HG02884 (cell line): ENCODE results near the gene SLC1A7.

Experiments used
- ATAC-seq: cut with Tn5 transposase; IDR thresholded peaks from one replicate; pipeline ENCODE4 v1.9.1; 2021; ENCODE audit warnings: mild to moderate bottlenecking, moderate library complexity; ENCODE audit not compliant: unreplicated experiment

The SLC1A7 gene

DNA sequence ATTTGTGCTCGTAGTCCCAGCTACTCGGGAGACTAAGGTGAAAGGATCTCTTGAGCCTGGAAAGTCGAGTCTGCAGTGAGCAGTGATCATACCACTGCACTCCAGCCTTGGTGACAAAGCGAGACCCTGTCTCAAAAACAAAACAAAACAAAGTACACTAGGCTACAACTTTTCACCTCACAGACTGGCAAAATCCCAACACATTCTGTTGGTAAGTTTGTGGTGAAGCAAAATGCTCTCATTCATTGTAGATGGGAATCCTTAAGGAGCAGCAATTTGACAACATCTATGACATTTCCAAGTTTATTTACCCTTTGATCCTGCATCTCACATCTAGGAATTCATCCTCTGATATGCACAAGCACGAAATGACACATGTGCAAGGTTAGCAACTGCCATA lies 20.2 kb upstream of the SLC1A7 start:
- no peak for ATAC-seq

DNA sequence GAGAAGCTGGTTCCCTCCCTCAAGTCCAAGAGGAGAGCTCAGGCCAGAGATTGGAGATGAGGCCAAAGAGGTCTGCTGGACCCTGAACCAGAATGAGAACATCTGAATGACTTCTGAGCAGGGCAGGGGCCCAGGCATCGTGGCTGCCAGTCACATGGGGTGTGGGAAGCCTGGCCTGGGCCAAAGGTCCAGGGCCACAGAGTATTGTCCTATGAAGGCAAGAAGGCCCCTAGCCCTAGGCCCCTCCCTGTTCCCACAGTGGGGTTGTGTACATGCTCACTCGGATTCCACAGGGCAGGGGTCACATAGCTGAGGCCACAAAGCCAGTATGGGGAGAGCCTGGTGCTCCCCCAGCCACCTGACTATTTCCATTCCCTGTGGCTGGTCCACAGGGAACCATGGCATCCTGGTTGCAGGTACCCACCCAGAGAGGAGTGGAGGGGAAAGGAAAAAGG lies 18.5 kb upstream of the SLC1A7 start:
- no peak for ATAC-seq

DNA sequence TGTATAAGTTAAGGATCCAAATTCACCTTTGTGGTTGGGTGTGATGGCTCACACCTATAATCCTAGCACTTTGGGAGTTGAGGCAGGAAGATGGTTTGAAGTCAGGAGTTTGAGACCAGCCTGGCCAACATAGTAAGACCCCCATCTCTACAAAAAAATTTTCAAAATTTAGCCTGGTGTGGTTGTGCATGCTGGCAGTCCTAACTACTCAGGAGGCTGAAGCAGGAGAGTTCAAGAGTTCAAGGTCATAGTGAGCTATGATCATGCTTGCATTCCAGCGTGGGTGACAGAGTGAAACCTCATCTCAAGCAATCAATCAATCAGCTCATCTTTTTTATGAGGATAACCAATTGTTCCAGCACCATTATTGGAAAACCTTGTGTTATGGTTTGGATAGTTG lies 16.5 kb upstream of the SLC1A7 start:
- ATAC-seq, result no peak

DNA sequence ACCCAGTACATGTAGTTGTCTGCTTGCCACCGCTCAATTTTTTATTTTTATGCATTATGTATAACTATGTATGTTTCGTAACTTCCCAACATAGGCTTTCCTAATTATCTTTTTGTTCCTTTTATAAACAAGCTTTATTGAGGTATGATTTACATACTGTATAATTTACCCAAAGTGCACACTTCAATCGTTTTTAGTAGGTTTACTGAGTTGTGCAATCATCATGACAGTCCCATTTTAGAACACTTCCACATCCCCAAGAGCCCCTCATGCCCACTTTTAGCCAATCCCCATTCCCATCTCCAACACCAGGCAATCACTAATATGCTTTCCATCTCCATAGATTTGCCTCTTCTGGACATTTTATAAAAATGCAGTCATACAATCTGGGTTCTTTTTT lies 14.3 kb upstream of the SLC1A7 start:
- ATAC-seq, result no peak

DNA sequence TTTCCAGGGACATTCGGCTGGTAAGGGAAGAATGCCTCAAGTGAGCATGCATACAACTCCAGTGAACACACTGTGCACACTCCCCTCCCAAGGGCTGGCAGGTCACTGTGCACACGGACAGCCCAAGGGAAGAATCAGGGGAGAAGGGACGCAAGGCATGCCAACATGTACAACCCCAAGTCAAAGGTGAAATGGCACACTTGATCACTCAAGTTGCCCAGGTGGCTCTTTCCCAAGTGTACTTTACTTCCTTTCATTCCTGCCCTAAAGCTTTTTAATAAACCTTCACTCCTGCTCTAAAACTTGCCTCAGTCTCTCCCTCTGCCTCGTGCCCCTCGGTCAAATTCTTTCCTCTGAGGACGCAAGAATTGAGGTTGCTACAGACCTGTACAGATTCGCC lies 13.5 kb upstream of the SLC1A7 start:
- no peak for ATAC-seq

DNA sequence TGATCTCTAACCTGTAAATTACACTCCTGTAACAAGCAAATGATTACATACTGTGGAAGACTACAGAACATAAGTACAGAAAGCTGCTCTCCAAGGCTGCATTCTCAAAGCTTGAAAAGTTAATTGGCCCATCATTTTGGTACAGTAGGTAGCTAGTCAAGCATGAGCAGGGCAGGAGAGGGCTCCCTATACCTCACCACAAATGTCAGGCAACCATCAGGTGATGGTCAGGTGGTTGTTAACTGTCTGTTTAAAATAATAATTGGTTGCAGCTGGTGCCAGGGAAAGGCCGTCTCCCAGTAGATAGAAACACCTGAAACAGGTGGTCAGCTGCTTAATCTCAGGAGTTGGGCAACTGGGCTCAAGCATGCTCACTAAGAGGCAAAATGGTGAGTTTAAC lies 13.1 kb upstream of the SLC1A7 start:
- ATAC-seq, result no peak

DNA sequence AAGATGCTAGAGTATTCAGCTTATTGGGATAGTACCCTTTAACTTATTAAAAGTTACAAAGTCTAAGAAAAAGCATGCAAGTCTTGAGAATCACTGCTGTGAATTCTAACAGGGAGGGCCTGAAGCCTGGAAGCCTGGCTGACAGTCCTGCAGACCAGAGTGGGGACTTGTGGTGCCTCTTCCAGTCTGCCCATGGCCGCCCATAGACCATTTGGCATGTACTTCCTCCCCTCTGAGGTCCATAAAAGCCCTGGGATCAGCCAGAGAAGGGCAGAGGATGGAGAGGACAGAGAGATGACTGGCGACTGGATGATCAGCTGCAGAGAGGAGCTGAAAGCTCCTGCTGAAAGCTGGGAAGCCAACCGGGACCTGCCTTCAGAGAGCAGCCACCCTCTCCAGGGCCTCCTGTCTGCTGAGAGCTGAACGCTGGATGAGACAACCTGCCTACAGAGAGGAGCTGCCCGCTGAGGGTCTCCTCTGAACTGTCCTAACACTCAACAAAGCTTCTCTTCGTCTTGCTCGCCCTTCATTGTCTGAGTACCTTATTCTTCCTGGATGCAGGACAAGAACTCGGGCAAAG lies 12.5 kb upstream of the SLC1A7 start:
- no peak for ATAC-seq

DNA sequence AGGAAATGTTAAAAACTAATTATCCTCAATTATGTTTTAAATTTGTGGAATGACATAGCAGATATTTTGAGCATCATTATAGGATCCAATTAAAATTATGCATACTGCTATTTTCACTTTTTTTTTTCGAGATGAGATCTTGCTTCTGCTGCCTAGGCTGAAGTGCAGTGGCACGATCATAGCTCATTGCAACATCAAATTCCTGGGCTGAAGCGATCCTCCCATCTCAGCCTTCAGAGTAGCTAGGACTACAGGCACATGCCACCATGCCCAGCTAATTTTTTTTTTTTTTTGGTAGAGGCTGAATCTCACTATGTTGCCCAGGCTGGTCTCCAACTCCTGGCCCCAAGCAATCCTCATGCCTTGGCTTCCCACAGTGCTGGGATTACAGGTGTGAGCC lies 11.3 kb upstream of the SLC1A7 start:
- ATAC-seq, result no peak

DNA sequence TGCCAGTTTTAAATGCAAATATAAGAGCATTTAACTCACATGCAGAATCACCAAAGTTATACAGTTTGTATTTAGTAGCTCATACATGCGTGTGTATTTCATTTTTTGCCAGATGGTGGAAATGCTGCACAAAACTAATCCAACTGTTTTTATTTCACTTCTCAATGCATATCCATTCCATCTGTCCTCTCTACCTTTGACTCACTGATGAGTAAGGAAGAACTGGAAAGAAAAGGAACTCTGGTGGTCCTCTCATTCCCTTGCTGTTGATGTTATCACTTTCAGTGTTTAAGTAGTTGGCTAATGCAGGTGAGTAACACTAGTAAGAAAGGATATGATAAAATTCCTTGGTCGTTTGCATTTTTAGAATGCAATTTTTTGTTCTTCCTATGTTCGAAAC lies 5.7 kb upstream of the SLC1A7 start:
- no peak for ATAC-seq

DNA sequence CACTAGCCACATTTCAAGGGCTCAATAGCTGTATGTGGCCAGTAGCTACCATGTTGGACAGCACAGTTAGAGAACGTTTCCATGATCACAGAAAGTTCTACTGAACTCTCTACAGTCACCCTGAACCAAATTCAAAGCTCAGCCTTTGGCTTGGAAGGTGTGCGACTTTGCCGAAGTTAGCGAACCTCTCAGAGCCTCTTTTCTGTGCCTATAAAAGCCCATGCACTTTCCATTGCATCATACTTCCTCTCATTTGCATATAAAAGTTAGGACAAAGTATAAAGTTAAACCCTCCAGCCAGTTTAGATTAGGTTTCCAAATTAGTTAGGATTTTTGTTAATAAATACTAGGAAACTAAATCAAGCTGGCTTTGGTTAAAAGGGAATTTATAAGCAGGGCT lies 4.7 kb upstream of the SLC1A7 start:
- ATAC-seq, result no peak

DNA sequence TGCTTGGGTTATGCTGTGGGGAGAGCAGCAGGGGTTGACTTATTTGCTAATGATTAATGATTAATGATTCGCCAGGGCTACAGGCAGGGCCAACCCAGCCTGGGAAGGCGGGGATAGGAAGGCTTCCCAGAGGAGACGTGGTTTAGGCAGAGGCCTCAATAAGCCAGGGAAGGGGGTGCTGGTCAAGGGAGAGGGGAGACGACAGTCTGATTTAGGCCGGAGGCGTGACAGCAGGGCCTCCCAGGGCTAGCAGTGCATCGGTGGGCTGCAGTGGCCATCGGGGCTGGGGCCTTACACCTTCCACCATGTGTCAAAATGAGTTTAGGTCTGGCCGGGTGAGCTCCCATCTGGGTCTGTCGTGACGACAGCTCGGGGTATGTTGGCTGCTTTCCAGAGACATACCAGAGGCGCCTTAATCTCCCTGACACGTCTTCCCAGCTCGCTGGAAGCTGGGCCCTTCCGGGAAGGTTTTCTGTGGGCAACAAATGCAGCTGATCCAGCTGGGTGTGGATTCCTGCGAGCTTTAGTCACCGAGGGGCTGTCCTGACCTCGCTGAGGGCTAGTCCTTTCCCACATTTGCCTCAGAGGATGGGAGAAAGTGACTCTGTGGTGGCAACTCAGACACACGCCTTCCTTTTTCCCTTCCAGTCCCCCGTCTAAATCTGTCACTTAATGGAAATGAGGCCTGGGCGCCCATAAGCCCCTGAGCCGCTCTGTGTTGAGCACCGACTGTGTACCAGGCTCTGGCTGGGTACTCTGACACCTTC lies 3.7 kb upstream of the SLC1A7 start:
- ATAC-seq, result no peak

DNA sequence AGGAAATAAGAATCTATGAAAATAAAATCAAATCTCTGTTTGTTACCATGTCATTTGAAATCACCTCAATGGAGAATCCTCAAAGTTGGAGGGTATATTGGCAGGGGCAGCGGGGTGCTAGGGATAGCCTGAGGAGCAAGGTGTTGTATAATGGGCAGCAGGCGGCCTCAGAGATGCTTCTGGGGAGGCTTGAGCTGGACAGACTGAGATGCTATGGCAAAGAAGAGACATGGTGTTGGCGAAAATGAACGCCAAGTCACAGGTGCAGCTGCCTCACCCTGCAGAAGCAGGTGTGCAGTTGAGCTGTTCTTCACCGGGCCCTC lies 3.1 kb upstream of the SLC1A7 start:
- ATAC-seq, result no peak

DNA sequence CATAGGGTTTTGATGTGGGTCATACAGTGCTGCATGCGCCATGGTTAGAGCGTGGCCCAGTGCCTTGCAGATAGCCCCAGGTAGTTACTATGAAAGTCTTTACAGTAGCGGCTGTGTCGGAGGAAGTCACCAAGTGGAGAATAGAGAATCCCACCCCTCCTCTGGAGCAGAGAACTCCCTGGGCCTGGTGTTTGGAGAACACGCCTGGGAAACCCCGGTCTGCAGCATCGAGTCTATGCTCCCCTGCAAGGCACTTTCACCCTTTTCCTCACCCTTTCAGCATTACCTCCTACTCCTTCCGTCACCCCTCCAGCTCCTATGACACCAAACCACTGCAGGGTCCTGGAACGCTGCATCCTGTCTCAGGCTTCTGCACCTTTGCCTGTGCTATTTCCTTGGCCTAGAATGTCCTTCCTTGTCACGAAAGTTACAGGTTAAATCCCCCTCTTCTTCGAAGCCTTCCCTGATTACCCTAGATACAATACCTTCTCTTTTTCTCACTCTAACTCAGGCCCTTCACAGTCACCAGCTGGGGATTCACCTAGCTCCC lies 2.7 kb upstream of the SLC1A7 start:
- ATAC-seq, result no peak

DNA sequence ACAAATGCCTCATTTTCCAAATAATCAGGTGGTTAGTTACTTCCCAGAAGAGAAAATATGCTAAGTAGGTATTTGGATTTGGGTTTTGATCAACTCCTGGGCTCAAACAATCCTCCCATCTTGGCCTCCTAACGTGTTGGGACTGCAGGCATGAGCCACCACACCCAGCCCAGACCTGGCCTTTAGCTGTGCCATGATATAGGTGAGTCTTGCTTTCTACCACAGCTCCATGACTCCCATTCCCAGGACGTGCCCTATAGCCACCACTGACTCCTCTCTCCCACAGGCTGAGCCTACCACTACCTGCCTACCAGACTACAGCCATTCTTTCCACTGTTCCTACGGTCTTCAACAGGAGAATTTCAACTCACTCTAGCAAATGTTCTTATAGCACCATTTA lies 1.8 kb upstream of the SLC1A7 start:
- no peak for ATAC-seq

DNA sequence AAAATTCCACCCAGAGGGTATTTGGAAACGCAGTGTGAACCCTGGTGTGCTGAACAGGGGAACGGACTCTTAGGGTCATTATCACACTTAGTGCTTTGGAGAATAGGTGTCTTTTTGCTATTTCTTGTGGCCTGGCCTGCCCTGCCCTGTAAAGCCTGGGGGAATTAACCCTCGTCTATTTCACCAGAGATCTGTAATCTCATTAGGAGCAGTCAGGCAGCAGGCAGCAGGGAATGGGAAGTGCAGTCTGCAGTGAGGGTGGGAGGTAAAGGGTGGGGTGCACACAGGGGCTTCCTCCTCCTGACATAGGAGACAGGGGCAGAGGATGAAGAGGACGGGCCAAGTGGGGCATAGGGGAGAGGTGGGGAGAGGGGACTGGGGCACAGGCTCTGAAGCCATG lies 1.1 kb upstream of the SLC1A7 start:
- ATAC-seq, result no peak

DNA sequence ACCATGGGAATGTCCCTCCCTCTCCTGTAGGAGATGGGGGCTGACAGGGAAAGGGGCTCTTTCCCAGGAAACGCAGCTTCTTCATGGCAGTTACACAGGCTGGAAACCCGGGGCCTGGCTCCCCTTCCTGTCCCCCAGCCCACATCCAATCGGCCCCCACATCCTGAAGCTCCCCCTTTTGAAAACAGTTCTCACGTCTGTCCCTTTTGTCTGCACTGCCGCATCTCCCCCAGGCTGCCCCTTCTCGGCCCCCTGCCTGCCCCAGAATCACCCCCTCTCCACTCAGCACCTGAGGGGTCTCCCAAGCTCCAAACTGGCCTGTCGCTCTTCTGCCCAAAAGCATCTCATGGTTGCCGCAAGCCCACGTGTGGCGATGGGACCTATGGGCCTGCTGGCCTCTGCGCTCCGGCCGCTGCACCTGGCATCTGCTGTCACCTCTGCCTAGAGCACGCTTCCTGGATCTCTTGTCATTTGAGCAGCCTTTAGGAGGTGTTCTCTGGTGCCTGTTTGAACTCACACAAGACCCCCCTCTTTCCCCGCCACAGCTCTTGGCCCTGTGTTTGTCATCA lies 867 bp downstream of the SLC1A7 start:
- no peak for ATAC-seq

DNA sequence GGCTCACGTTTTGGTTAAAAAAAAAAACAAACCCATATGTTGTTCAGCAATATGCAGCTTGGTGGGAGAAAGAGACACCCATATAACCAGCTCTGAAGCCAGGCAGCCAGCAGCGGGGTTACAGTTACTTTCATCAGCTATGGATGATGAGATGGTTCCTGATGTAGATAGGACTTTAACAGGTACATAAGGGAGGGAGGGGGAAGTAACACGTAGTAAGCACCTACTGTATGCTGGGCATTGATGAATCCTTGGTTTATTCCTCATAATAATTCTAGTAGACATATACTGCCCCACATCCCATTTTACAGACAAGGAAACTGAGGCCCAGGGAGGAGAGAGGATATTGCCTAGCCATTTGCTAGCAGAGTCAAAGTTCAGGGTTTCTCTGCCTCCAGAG lies 2.0 kb downstream of the SLC1A7 start:
- ATAC-seq, result no peak

DNA sequence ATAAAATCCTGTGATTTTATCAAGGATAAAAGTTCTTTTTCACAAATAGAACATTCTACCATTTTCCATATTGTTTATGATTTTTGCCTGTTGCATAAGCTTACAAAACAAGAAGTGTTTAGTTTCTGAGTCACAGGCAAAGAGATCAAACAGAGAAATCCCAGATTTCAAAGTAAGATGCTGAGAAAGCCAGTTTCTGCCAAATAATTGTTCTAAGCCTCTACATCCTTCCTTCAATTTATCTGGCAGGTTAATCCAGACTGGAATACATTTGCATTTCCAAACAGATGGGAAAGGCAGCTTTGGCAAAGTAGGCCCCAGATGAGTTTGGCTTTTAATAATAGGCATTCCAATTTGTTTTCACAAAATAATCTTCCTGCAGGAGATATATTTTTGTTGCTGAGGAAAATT lies 2.5 kb downstream of the SLC1A7 start:
- no peak for ATAC-seq

DNA sequence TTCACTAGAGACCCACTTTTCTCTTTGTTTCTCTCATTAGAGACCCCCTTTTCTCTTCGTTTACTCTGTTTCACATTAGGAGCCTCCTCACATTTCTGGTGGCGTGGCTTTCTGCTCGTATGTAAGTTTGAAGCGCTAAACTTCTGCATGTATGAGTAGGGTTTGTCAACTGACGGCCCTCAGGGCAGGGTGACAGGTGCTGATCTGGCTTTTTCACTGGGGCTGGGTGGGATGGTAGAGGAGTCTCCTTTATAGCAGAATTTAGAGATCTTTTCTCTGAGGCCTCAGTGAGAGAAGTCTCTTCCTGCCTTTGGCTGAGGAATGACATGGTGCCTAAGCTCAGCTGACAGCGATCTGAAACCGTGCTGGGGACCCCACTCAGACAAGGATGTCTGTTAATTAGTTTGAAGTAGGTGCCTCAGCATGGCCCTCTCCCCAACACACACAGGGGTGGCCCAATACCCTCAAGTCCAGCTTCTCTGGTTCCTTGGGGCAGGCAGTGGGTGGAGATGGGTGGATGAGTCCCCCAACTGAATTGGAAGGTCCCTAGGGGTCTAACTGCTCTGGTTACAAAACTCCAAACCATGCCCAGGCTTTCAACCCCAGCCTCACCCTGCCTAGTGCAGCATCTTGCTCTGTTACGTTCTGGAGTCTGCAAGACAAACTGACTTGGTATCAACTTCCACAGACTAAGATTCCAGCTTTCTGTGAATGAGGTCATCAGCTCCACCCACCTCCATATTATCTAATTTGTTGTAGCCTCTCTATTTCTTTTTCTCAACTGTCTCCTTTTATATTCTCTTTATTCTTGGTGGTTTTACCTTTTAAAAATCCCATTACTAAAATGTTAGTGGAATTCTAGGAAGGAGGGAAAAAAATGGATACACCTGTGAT lies 3.2 kb downstream of the SLC1A7 start:
- ATAC-seq, result no peak

DNA sequence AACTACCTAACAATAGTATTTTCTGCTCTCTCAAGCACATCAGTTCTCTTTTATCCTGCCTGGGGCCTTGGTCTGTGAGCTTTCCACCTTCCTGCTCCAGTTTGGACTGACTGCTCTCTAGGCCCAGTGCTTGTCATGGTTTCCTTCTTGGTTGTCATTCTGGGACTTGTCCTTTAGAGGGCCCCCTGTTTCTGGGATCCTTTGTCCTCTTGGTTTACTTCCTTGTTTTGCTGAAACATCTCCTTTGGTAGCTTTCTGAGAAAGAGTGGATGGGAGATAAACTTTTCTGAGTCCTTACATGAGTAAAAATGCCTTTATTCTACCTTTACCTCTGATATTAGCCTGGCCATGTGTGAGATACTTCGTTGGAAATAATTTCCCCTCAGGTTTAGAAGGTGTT lies 4.7 kb downstream of the SLC1A7 start:
- no peak for ATAC-seq

DNA sequence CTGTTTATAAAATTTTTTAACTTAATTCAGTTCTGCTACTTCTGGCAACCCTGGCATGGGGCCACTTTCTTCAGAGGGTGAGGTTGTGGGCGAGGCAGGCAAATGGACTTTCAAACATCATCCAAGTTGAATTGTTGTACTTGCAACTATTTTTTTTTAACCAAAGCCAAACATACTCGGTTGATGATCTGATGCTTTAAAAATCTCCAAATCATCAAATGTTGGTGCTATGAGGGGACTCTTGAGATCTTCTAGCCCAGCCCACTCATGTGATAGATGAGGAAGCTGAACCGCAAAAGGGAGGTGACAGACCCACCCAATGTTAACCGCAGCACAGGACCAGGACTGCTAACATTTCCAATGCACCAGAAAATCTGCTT lies 6.7 kb downstream of the SLC1A7 start:
- ATAC-seq, result no peak
